22Rv1 (cell line): ENCODE data around the gene CRHR1.

Experiments
- CTCF ChIP-seq: fragments of 450-650 bp; IDR thresholded peaks from 2 replicates; pipeline ENCODE4 v1.5.1; 2017; ENCODE audit warnings: mild to moderate bottlenecking
- ZFX ChIP-seq: fragments of 450-650 bp; IDR thresholded peaks from 2 replicates; pipeline ENCODE4 v1.6.1; 2017; ENCODE audit warnings: antibody characterized with exemption, borderline replicate concordance

- TF ChIP-seq CTCF = peak; percentile 93
- no peak for TF ChIP-seq ZFX
These were observed 68.6 kb downstream of the CRHR1 start for GRCh38 chr17:45852535-45853297.
